A673 (cell line): ENCODE measurements around the gene ADAMTS15. TPM values are rescaled to one million over a fixed set of nuclear protein-coding genes. Genes with fewer than 3 reads are reported as not detected.

ENCODE experiments used
- BruUV-seq: library from RNA; stranded (reverse); fragments of 400-500 nt; replicated peaks from 2 replicates; lab custom pipeline; 2021; lab: Mats Ljungman, UMichigan
- CTCF ChIA-PET: fragments of 300-600 bp; sonication (Branson Sonifier 250); formaldehyde crosslinking; loops from one replicate; lab custom pipeline; 2022; ENCODE audit warnings: antibody characterized with exemption; lab: Charles Lee
- POLR2A ChIA-PET: fragments of 300-600 bp; sonication (Branson Sonifier 250); formaldehyde crosslinking; loops from one replicate; lab custom pipeline; 2022; ENCODE audit warnings: antibody characterized with exemption; ENCODE audit not compliant: low non-redundant PET; lab: Charles Lee
- DNase-seq: peaks from one replicate; pipeline ENCODE4 v3.0.0-alpha.2; 2015; ENCODE audit warnings: low spot score
- H3K27ac ChIP-seq: fragments of 200-600 bp; sonication (generic); 2 replicates; pipeline ENCODE4 v1.5.1; 2016; ENCODE audit warnings: mixed run types, low read depth, mild to moderate bottlenecking, mixed read lengths, antibody characterized with exemption, low read length; ENCODE audit not compliant: poor library complexity, severe bottlenecking
- H3K27me3 ChIP-seq: fragments of 200-600 bp; sonication (generic); replicated peaks from 2 replicates; pipeline ENCODE4 v1.6.1; 2017; ENCODE audit warnings: mixed run types, low read depth, mild to moderate bottlenecking, mixed read lengths, antibody characterized with exemption, low read length; ENCODE audit not compliant: insufficient read depth, poor library complexity
- H3K36me3 ChIP-seq: fragments of 200-600 bp; sonication (generic); 2 replicates; pipeline ENCODE4 v1.6.1; 2016; ENCODE audit warnings: mixed run types, mild to moderate bottlenecking, mixed read lengths, antibody characterized with exemption, low read length; ENCODE audit not compliant: insufficient read depth, poor library complexity, severe bottlenecking
- H3K4me1 ChIP-seq: fragments of 200-600 bp; sonication (generic); 2 replicates; pipeline ENCODE4 v1.6.1; 2017; ENCODE audit warnings: mixed run types, mild to moderate bottlenecking, mixed read lengths, antibody characterized with exemption, low read length; ENCODE audit not compliant: insufficient read depth, poor library complexity, severe bottlenecking
- H3K4me3 ChIP-seq: fragments of 200-600 bp; sonication (generic); 2 replicates; pipeline ENCODE4 v1.5.1; 2016; ENCODE audit warnings: low read depth, mixed run types, mild to moderate bottlenecking, mixed read lengths, low read length; ENCODE audit not compliant: poor library complexity, severe bottlenecking
- H3K9me3 ChIP-seq: fragments of 200-600 bp; sonication (generic); 2 replicates; pipeline ENCODE4 v1.6.1; 2016; ENCODE audit warnings: mixed run types, low read depth, mild to moderate bottlenecking, mixed read lengths, antibody characterized with exemption, low read length; ENCODE audit not compliant: poor library complexity, severe bottlenecking
- CTCF ChIP-seq: fragments of 300-800, 200-600 bp; sonication (generic); conservative IDR thresholded peaks from 2 replicates; pipeline ENCODE4 v1.5.1; 2017; ENCODE audit warnings: low read depth, mild to moderate bottlenecking, antibody characterized with exemption, low read length, moderate library complexity, mixed read lengths
- EZH2 ChIP-seq: fragments of 200-600 bp; sonication (generic); IDR thresholded peaks from 2 replicates; pipeline ENCODE4 v1.6.1; 2017; ENCODE audit warnings: borderline replicate concordance, low read depth, mild to moderate bottlenecking, mixed read lengths, antibody characterized with exemption, low read length; ENCODE audit not compliant: poor library complexity, severe bottlenecking
- intact Hi-C: fragments of 100-400 bp; cut with micrococcal nuclease; formaldehyde crosslinking; loops from one replicate; pipeline ENCODE4 v1.10.0; 2022; ENCODE audit not compliant: unreplicated experiment
- total RNA-seq: library from RNA; stranded (reverse); gene quantifications from 2 replicates; pipeline ENCODE4 v1.2.3, GENCODE V29; 2021

ADAMTS15 gene
- total RNA-seq, 1 experiment from 2014 or later, result 0.99 TPM

GRCh38 chr11:130407978-130408377 lies 40.5 kb upstream of the ADAMTS15 start:
- ChIA-PET CTCF (no interaction called here), POLR2A (interaction anchor here (0.5 kb wide), 1 partner anchor 25 kb away, joined by 6 read pairs; no protein-coding TSS in a partner anchor)
- DNase-seq, result peak; percentile 68
- H3K9me3 ChIP-seq, result no peaks in the 10 kb centered on the region
- H3K4me3 ChIP-seq, result no peak overlapping the region
- peaks cover 4% of the 10 kb centered on the region for H3K4me1 ChIP-seq
- intact Hi-C loops, result no loop called here
- no peak overlapping the region for H3K27ac ChIP-seq
- no peaks in the 10 kb centered on the region for H3K27me3 ChIP-seq
- no peaks in the 10 kb centered on the region for H3K36me3 ChIP-seq
- no TSS peak for BruUV-seq
- TF ChIP-seq CTCF (no peak), EZH2 (no peak)

- no peak overlapping the region for H3K27ac ChIP-seq
- no TSS peak for BruUV-seq
- no peak for DNase-seq
- H3K9me3 ChIP-seq, result no peaks in the 10 kb centered on the region
- ChIA-PET CTCF (no interaction called here), POLR2A (interaction anchor here (0.5 kb wide), 1 partner anchor 25 kb away, joined by 6 read pairs; no protein-coding TSS in a partner anchor)
- no peaks in the 10 kb centered on the region for H3K27me3 ChIP-seq
- H3K4me1 ChIP-seq, result peaks cover 4% of the 10 kb centered on the region
- intact Hi-C loops, result no loop called here
- H3K4me3 ChIP-seq, result no peak overlapping the region
- TF ChIP-seq EZH2 (no peak), CTCF (no peak)
- no peaks in the 10 kb centered on the region for H3K36me3 ChIP-seq
Measured at GRCh38 chr11:130408401-130408890, 40.0 kb upstream of the ADAMTS15 start.

DNA sequence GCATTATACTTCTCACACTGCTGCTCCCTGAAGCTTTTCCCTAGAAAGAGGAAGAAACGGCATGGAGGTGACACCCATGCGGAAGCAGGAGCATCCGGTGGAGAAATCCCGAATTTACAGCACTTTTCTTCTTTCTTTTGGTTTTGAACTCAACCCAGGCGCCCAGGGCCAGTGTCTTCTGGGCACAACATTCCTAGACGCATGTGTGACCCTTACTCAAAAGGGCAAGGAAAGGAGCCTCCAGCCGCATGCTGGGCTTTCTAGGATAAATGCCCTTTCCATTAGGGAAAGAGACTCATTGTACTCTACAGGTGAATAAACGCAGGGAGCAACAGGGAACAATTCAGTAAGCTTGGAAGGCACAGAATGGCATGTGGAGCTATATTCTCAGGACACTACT lies 39.5 kb upstream of the ADAMTS15 start:
- TF ChIP-seq CTCF, result no peak
- no peak for TF ChIP-seq EZH2
- no peaks in the 10 kb centered on the region for H3K27me3 ChIP-seq
- H3K4me3 ChIP-seq, result no peak overlapping the region
- no TSS peak for BruUV-seq
- POLR2A ChIA-PET, result no interaction called here
- H3K36me3 ChIP-seq, result no peaks in the 10 kb centered on the region
- H3K27ac ChIP-seq, result no peak overlapping the region
- no peaks in the 10 kb centered on the region for H3K9me3 ChIP-seq
- DNase-seq, result no peak
- intact Hi-C loops, result no loop called here
- CTCF ChIA-PET, result no interaction called here
- H3K4me1 ChIP-seq, result peaks cover 4% of the 10 kb centered on the region
